Trophoblast cell (in vitro differentiated cells and primary cell): ENCODE results near the gene CGNL1.
A peak's percentile ranks its signal among the peaks of the same experiment; 100 is the strongest.

Source experiments
- DNase-seq, 2 donors: peaks; one replicate each; pipeline ENCODE4 v3.0.0-alpha.2; 2016
- H2AFZ ChIP-seq: 2 replicates; pipeline ENCODE4 v1.6.1; 2013; ENCODE audit warnings: low read length, moderate library complexity, mild to moderate bottlenecking; ENCODE audit not compliant: insufficient read depth, poor library complexity
- H2AK5ac ChIP-seq: 2 replicates; pipeline ENCODE4 v1.6.1; 2013; ENCODE audit warnings: mild to moderate bottlenecking, low read length
- H2BK120ac ChIP-seq: 2 replicates; pipeline ENCODE4 v1.6.1; 2013; ENCODE audit warnings: low read length, mild to moderate bottlenecking, moderate library complexity; ENCODE audit not compliant: insufficient read depth, poor library complexity
- H2BK12ac ChIP-seq: 2 replicates; pipeline ENCODE4 v1.6.1; 2013; ENCODE audit warnings: mild to moderate bottlenecking, low read length, moderate library complexity
- H2BK5ac ChIP-seq: 2 replicates; pipeline ENCODE4 v1.6.1; 2013; ENCODE audit warnings: low read length, low read depth, moderate library complexity, mild to moderate bottlenecking; ENCODE audit not compliant: poor library complexity
- H3K14ac ChIP-seq: 2 replicates; pipeline ENCODE4 v1.6.1; 2013; ENCODE audit warnings: mild to moderate bottlenecking, low read length
- H3K18ac ChIP-seq: 2 replicates; pipeline ENCODE4 v1.6.1; 2013; ENCODE audit warnings: mild to moderate bottlenecking, low read length
- H3K23ac ChIP-seq: 2 replicates; pipeline ENCODE4 v1.6.1; 2013; ENCODE audit warnings: low read length
- H3K27ac ChIP-seq: 2 replicates; pipeline ENCODE4 v1.5.1; 2013; ENCODE audit warnings: low read depth, mild to moderate bottlenecking, inconsistent platforms, low read length, moderate library complexity
- H3K27me3 ChIP-seq: 2 replicates; pipeline ENCODE4 v1.6.1; 2013; ENCODE audit warnings: inconsistent platforms, mild to moderate bottlenecking, low read length, moderate library complexity; ENCODE audit not compliant: insufficient read depth
- H3K36me3 ChIP-seq, 2 experiments: 1 replicate in 1 of 2; 2 replicates in 1 of 2; pipeline ENCODE4 v1.6.1; 2013; ENCODE audit warnings: low read length in 2 of 2, mild to moderate bottlenecking in 2 of 2, moderate library complexity in 1 of 2; ENCODE audit not compliant: insufficient read depth in 2 of 2, control insufficient read depth in 1 of 2
- H3K4ac ChIP-seq: 2 replicates; pipeline ENCODE4 v1.6.1; 2013; ENCODE audit warnings: low read depth, mild to moderate bottlenecking, low read length, moderate library complexity
- H3K4me1 ChIP-seq, 2 experiments: 1 replicate in 1 of 2; 2 replicates in 1 of 2; pipeline ENCODE4 v1.6.1; 2013; ENCODE audit warnings: low read length in 2 of 2, mild to moderate bottlenecking in 2 of 2, moderate library complexity in 1 of 2; ENCODE audit not compliant: insufficient read depth in 2 of 2, control insufficient read depth in 1 of 2
- H3K4me2 ChIP-seq: 2 replicates; pipeline ENCODE4 v1.6.1; 2013; ENCODE audit warnings: inconsistent platforms, mild to moderate bottlenecking, low read length, moderate library complexity
- H3K4me3 ChIP-seq: 2 replicates; pipeline ENCODE4 v1.5.1; 2013; ENCODE audit warnings: mild to moderate bottlenecking, low read depth, low read length, inconsistent platforms
- H3K79me1 ChIP-seq: one replicate; pipeline ENCODE4 v1.6.1; 2013; ENCODE audit warnings: low read length
- H3K79me2 ChIP-seq: 2 replicates; pipeline ENCODE4 v1.6.1; 2013; ENCODE audit warnings: low read length, mild to moderate bottlenecking; ENCODE audit not compliant: control insufficient read depth, insufficient read depth, poor library complexity
- H3K9ac ChIP-seq: 2 replicates; pipeline ENCODE4 v1.6.1; 2013; ENCODE audit warnings: mild to moderate bottlenecking, low read length
- H3K9me3 ChIP-seq: 2 replicates; pipeline ENCODE4 v1.6.1; 2013; ENCODE audit warnings: low read depth, mild to moderate bottlenecking, control low read depth, inconsistent platforms, low read length; ENCODE audit not compliant: insufficient read depth
- H4K12ac ChIP-seq: 2 replicates; pipeline ENCODE4 v1.6.1; 2013; ENCODE audit warnings: low read depth, mild to moderate bottlenecking, low read length, moderate library complexity
- H4K8ac ChIP-seq: 2 replicates; pipeline ENCODE4 v1.6.1; 2013; ENCODE audit warnings: low read depth, mild to moderate bottlenecking, low read length, moderate library complexity
- H4K91ac ChIP-seq: one replicate; pipeline ENCODE4 v1.6.1; 2013; ENCODE audit warnings: low read depth, mild to moderate bottlenecking, low read length, moderate library complexity
- WGBS: extraction: QIAGEN DNeasy Blood & Tissue Kit; methylation state at CpG from one replicate; pipeline ENCODE4 v1.1.7; 2013; ENCODE audit warnings: missing lambda C conversion rate; ENCODE audit not compliant: insufficient read length, insufficient coverage; ENCODE audit errors: extremely low coverage; 5-methylcytosine and 5-hydroxymethylcytosine counted together

CGNL1 gene

DNA sequence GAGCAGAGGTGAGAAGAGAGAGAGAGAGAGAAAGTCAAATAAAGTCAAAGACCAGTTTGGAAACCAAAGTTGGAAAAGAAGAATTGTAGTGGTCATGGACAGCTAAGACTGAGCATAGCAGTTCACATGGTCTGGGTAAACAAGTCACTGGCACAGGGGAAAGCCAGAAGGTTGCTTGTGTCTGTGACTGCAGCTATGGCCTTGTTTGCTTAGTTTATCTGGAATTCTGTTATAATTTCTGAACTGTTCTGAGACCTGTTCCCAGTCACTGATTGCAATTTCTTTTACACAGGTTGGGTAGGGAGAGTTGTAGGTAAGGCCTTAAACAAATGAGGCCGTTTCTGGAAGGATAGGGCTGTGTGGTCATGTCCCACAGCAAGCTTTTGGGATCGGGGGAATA is 172.0 kb downstream of the CGNL1 start:
- Histone ChIP-seq H3K4me2 (no peak overlapping the region), H3K14ac (no peak overlapping the region), H4K91ac (no peak overlapping the region), H2BK12ac (no peak overlapping the region), H3K9ac (no peak overlapping the region), H4K8ac (no peak overlapping the region), H3K36me3 (peaks cover 23 to 25% of the 10 kb centered on the region in 2 experiments), H3K4me3 (no peak overlapping the region), H2BK120ac (no peak overlapping the region), H3K23ac (no peak overlapping the region), H3K18ac (no peak overlapping the region), H3K4ac (no peak overlapping the region), H3K4me1 (peaks cover 28 to 35% of the 10 kb centered on the region in 2 experiments), H3K79me1 (peaks cover 15% of the 10 kb centered on the region), H2BK5ac (no peak overlapping the region), H3K9me3 (peaks cover 2% of the 10 kb centered on the region), H3K79me2 (peaks cover 1% of the 10 kb centered on the region), H3K27me3 (no peaks in the 10 kb centered on the region), H3K27ac (no peak overlapping the region), H2AK5ac (no peak overlapping the region), H4K12ac (no peak overlapping the region), H2AFZ (no peak overlapping the region)
- 100% methylated on average over 1 of the region's 2 CpGs for WGBS
- DNase-seq, result no peak

DNA sequence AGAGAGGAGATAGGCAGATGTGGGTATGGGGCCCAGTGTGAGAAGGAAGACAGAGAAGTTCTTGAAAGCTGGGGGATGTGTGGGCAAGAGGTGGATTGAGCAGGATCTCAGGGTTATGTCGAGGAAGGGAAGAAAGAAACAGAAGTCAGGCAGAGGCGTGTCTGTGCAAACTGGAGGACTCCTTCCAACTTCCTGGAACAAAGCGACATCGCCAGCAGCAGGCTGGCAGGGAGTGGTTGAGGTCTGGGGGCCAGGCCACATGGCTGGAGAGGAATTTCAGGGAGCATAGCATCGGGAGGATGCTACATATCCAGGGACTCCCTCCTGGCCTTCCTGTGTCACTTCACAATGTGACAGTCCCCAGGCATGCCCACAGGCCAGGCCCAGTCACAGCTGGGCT is 172.5 kb downstream of the CGNL1 start:
- Histone ChIP-seq H3K4me1 (peaks cover 31 to 40% of the 10 kb centered on the region in 2 experiments), H3K14ac (no peak overlapping the region), H3K27ac (no peak overlapping the region), H3K9ac (no peak overlapping the region), H3K4me2 (no peak overlapping the region), H3K23ac (no peak overlapping the region), H2BK5ac (no peak overlapping the region), H4K91ac (no peak overlapping the region), H2AK5ac (peak overlapping the region; percentile 42), H3K27me3 (no peaks in the 10 kb centered on the region), H3K79me1 (peaks cover 15% of the 10 kb centered on the region), H3K9me3 (peaks cover 2% of the 10 kb centered on the region), H2BK12ac (no peak overlapping the region), H2BK120ac (peak overlapping the region; percentile 15), H3K36me3 (peaks cover 23 to 28% of the 10 kb centered on the region in 2 experiments), H4K12ac (no peak overlapping the region), H3K79me2 (peaks cover 1% of the 10 kb centered on the region), H4K8ac (no peak overlapping the region), H2AFZ (no peak overlapping the region), H3K4ac (no peak overlapping the region), H3K4me3 (no peak overlapping the region), H3K18ac (no peak overlapping the region)
- DNase-seq, result no peak
- WGBS, result no CpG with 5 or more reads among the region's 5 CpGs

DNA sequence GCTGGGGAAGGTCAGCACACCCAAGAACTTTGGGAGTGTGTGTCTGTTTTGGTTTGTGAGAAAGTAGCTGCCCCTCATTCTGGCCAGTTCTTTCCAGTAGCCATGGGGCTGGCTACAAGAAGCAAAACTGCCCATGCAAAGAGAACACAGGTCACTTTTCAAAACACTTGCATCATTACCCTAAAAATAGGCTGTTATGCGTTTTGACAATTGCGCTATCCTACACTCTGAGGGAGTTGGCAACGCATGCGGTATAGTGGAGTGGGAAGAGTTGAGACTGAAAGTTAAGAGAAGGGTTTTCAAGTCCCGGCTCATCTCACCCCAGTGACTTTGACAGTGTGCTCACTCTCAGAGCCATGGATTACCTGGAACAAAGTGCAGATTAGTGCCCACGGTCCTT is 173.6 kb downstream of the CGNL1 start:
- Histone ChIP-seq H4K12ac (no peak overlapping the region), H3K23ac (no peak overlapping the region), H2BK120ac (no peak overlapping the region), H4K91ac (no peak overlapping the region), H3K4ac (no peak overlapping the region), H3K18ac (no peak overlapping the region), H2BK5ac (no peak overlapping the region), H3K27ac (no peak overlapping the region), H3K79me2 (peaks cover 1% of the 10 kb centered on the region), H4K8ac (no peak overlapping the region), H3K4me3 (no peak overlapping the region), H3K79me1 (peaks cover 18% of the 10 kb centered on the region), H3K9ac (no peak overlapping the region), H3K4me2 (no peak overlapping the region), H3K27me3 (no peaks in the 10 kb centered on the region), H3K4me1 (peaks cover 37 to 47% of the 10 kb centered on the region in 2 experiments), H2AFZ (no peak overlapping the region), H3K9me3 (peaks cover 2% of the 10 kb centered on the region), H3K36me3 (peaks cover 16 to 20% of the 10 kb centered on the region in 2 experiments), H3K14ac (no peak overlapping the region), H2AK5ac (no peak overlapping the region), H2BK12ac (no peak overlapping the region)
- DNase-seq, result no peak
- no CpG with 5 or more reads among the region's 6 CpGs for WGBS

DNA sequence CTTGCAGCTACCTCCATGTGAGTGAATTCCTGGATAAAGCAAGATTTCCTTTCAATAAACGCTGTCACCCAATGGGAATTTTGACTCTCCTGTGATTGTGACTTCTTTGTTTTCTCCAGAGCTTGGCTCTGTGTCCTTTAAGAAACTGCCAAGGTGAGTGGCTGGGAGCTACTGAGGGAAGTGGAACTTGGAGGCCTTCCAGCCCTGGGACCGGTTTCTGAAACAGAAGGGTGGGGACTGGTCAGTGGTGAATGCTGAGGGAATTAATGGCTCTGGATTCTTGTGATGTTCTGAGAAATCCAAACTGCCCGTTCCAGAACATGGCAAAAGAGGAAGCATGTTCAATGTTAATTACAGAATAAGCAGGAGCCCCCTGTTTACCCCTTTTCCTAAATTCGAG is 174.3 kb downstream of the CGNL1 start:
- WGBS, result no CpG with 5 or more reads among the region's 4 CpGs

More for the DNA sequence above, 174.3 kb downstream of the CGNL1 start:
- Histone ChIP-seq H3K4ac (no peak overlapping the region), H3K79me2 (peaks cover 1% of the 10 kb centered on the region), H4K91ac (peak overlapping the region; percentile 76), H2BK120ac (peak overlapping the region; percentile 42), H3K14ac (no peak overlapping the region), H2AFZ (no peak overlapping the region), H3K27me3 (no peaks in the 10 kb centered on the region), H3K4me3 (no peak overlapping the region), H3K4me2 (no peak overlapping the region), H4K8ac (no peak overlapping the region), H3K36me3 (peaks cover 12 to 16% of the 10 kb centered on the region in 2 experiments), H3K23ac (no peak overlapping the region), H3K18ac (no peak overlapping the region), H2BK12ac (peak overlapping the region; percentile 86), H3K27ac (peak overlapping the region; percentile 54), H3K79me1 (peaks cover 18% of the 10 kb centered on the region), H2BK5ac (peak overlapping the region; percentile 36), H4K12ac (no peak overlapping the region), H3K9me3 (peaks cover 2% of the 10 kb centered on the region), H3K4me1 (peaks cover 37 to 47% of the 10 kb centered on the region in 2 experiments), H2AK5ac (no peak overlapping the region), H3K9ac (no peak overlapping the region)
- DNase-seq, result no peak
